Lung (tissue), 12 donors: ENCODE data around the gene TATDN3. TPM values are rescaled to one million over a fixed set of nuclear protein-coding genes. Genes with fewer than 3 reads are reported as not detected.

ENCODE experiments used
- ATAC-seq: fragments of 200-7000 bp; cut with Tn5 transposase; one replicate; pipeline ENCODE4 v1.9.1; 2020; ENCODE audit warnings: moderate number of reproducible peaks; ENCODE audit not compliant: insufficient read depth, low FRiP score
- DNase-seq, 3 donors: peaks; one replicate each; pipeline ENCODE4 v3.0.0-alpha.2; 2013 to 2017
- H3K27ac ChIP-seq, 2 donors: one replicate each; pipeline ENCODE4 v1.5.1; 2013; ENCODE audit warnings: mild to moderate bottlenecking in 2 of 2, moderate library complexity in 2 of 2, control low read depth in 1 of 2, inconsistent platforms in 1 of 2, low read depth in 1 of 2, low read length in 1 of 2
- H3K27me3 ChIP-seq, 3 donors: one replicate each; pipeline ENCODE4 v1.5.1; 2013; ENCODE audit warnings: low read length in 2 of 3; ENCODE audit not compliant: control insufficient read depth in 3 of 3, insufficient read depth in 3 of 3
- H3K36me3 ChIP-seq, 4 donors: one replicate each; pipeline ENCODE4 v1.5.1; 2013; ENCODE audit warnings: low read length in 4 of 4, mild to moderate bottlenecking in 1 of 4, moderate library complexity in 1 of 4; ENCODE audit not compliant: control insufficient read depth in 4 of 4, insufficient read depth in 4 of 4
- H3K4me1 ChIP-seq, 5 donors: one replicate each; pipeline ENCODE4 v1.5.1; 2013; ENCODE audit warnings: low read length in 5 of 5, mild to moderate bottlenecking in 2 of 5, moderate library complexity in 1 of 5; ENCODE audit not compliant: control insufficient read depth in 5 of 5, insufficient read depth in 5 of 5
- H3K4me3 ChIP-seq: one replicate; pipeline ENCODE4 v1.5.1; 2013; ENCODE audit warnings: mild to moderate bottlenecking, control low read depth, moderate library complexity
- H3K9ac ChIP-seq, 2 donors: one replicate each; pipeline ENCODE4 v1.5.1; 2013; ENCODE audit warnings: low read length in 2 of 2, control low read depth in 1 of 2; ENCODE audit not compliant: insufficient read depth in 1 of 2
- H3K9me3 ChIP-seq, 4 donors: one replicate each; pipeline ENCODE4 v1.5.1; 2013; ENCODE audit warnings: low read length in 3 of 4, mild to moderate bottlenecking in 1 of 4, moderate library complexity in 1 of 4; ENCODE audit not compliant: control insufficient read depth in 4 of 4, insufficient read depth in 3 of 4
- WGBS, 2 donors: extraction: QIAGEN DNeasy Blood & Tissue Kit; methylation state at CpG; one replicate each; pipeline ENCODE4 v1.1.7; 2013; 5-methylcytosine and 5-hydroxymethylcytosine counted together
- polyA plus RNA-seq, 2 donors: library from polyadenylated mRNA; stranded (reverse); fragments of 200-250 nt; gene quantifications; one replicate each; pipeline ENCODE4 v1.2.1, GENCODE V29; 2013
- total RNA-seq, 2 donors: library from RNA; depleted of rRNA in 1 of 2; stranded (reverse); fragments of >200 nt in 1 of 2; gene quantifications; one replicate each; pipeline ENCODE4 v1.2.1, GENCODE V29; 2014 to 2021
- TF ChIP-seq, protein P1 (sequence below): IDR thresholded peaks from 2 replicates; pipeline ENCODE4 v1.5.1; 2012; ENCODE audit warnings: mild to moderate bottlenecking; ENCODE audit errors: control extremely low read depth, extremely low read depth
- donor health status: control.
- donor health status: control.
- donor health status: Bipolar disorder and iron deficiency.
- donor health status: healthy.
- donor health status: DM: yes; HTN: yes; CAD: no.

TATDN3 gene
- total and polyA plus RNA-seq, 4 donors = 11.2 to 17.8 (median 13.8) TPM

DNA sequence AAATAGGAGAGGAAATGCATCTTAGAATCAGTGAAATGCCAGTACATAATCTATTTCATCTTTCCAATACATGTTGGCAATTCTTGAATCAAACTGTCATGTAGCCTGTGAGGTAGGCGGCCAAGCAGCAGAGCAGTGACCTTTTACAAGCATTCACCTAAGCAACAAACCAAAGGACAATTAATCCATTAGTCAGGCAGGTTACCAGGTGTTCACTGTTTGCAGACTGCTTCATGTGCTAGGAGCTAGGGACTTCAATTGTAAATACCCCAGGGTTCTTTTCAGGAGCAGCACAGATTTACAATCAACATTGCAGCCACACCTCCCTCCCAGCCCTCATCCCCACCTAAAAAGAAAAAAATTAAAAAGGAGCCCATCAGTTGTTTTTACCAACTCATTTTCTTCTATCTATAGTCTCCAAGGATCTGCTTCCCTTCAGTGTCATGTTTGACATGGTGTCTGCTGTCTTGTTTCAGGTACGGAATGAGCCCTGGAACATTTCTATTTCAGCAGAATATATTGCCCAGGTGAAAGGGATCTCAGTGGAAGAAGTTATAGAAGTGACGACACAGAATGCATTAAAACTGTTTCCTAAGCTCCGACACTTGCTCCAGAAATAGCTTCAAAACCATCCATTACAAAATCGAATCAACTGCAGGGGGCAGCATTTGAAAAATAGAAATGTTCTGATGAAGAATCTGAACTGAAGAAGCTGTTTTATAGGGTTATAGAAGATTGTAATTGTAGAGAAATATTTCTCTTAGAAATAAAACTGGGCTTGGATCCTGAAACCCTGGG is 23.0 kb downstream of the TATDN3 start:
- no peaks in the 10 kb centered on the region for H3K27me3 ChIP-seq
- 56 to 60% methylated on average over 5 of the region's 5 CpGs for whole genome bisulfite sequencing, 2 donors
- peaks cover 0 to 1% (median 0%) of the 10 kb centered on the region in 5 donors for H3K4me1 ChIP-seq
- ATAC-seq (no peak), DNase-seq (peak in 2 of 3 donors; percentile 56 to 59)
- TF ChIP-seq, protein P1, sequence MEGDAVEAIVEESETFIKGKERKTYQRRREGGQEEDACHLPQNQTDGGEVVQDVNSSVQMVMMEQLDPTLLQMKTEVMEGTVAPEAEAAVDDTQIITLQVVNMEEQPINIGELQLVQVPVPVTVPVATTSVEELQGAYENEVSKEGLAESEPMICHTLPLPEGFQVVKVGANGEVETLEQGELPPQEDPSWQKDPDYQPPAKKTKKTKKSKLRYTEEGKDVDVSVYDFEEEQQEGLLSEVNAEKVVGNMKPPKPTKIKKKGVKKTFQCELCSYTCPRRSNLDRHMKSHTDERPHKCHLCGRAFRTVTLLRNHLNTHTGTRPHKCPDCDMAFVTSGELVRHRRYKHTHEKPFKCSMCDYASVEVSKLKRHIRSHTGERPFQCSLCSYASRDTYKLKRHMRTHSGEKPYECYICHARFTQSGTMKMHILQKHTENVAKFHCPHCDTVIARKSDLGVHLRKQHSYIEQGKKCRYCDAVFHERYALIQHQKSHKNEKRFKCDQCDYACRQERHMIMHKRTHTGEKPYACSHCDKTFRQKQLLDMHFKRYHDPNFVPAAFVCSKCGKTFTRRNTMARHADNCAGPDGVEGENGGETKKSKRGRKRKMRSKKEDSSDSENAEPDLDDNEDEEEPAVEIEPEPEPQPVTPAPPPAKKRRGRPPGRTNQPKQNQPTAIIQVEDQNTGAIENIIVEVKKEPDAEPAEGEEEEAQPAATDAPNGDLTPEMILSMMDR = no peak
- H3K36me3 ChIP-seq = peaks cover 0 to 6% (median 0%) of the 10 kb centered on the region in 4 donors
- no peak overlapping the region for H3K27ac ChIP-seq
- no peak overlapping the region for H3K9ac ChIP-seq
- H3K4me3 ChIP-seq = no peak overlapping the region
- H3K9me3 ChIP-seq = no peaks in the 10 kb centered on the region

DNA sequence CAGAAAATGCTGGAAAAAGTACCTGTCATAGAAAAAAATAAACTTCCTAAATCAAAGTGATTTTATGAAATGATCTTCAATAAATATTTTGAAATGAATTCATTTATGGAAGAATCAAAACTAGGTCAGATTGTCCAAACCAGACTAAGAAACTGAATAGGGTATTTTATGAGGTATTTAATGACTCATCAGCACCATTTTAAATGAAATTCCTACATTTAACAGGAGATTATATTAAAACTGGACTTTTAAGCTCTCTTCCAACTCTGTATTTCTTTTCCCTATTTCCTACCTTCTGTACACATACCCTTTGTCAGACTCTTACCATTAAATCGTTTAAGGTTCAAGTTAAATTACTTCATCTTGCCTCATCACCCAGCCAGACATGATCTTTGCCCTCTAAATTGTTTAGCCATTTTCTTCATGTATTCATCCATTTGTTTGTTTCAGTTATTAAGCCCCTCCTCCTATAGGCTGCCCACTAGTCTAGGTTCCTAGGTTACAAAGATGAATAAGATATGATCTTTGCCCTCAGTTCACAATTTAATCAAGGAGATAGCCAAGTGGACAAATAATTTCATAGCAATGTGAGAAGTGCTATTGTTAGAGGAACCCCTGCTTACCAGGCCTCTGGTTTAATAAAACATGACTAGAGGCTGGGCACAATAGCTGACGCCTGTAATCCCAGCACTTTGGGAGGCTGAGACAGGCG is 25.0 kb downstream of the TATDN3 start:
- Histone ChIP-seq H3K27ac (no peak overlapping the region), H3K4me3 (no peak overlapping the region), H3K36me3 (peaks cover 0 to 6% (median 0%) of the 10 kb centered on the region in 4 donors), H3K4me1 (peaks cover 0 to 1% (median 0%) of the 10 kb centered on the region in 5 donors), H3K27me3 (no peaks in the 10 kb centered on the region), H3K9me3 (no peaks in the 10 kb centered on the region), H3K9ac (no peak overlapping the region)
- WGBS, 2 donors = 79 to 96% methylated on average over 3 of the region's 3 CpGs
- DNase-seq = no peak
- TF ChIP-seq, protein P1 = no peak
- ATAC-seq = no peak

DNA sequence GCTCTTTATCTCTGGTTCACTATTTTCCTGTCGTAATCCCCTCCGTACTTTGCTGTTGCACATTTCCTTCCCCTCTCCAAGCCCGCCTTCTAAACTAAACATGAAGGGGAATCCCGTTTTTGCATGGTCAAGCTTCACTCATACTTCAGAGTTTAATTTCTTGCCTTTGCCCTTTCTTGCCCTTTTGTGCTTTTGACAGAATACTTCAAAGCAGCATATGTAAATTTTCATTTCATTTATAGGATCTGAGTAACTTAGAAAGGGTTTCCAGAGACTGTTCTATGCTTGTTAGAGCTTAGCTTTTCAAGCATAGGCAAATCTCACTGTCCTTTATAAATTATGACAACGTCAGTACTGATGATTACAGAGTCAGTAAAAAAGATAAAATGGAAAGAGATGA is 28.0 kb downstream of the TATDN3 start:
- Histone ChIP-seq H3K27ac (no peak overlapping the region), H3K27me3 (no peaks in the 10 kb centered on the region), H3K4me1 (no peaks in the 10 kb centered on the region), H3K36me3 (no peaks in the 10 kb centered on the region), H3K9me3 (no peaks in the 10 kb centered on the region), H3K9ac (no peak overlapping the region), H3K4me3 (no peak overlapping the region)
- DNase-seq (peak in 1 of 3 donors; percentile 13), ATAC-seq (no peak)
- TF ChIP-seq, protein P1 = no peak
- 7 to 8% methylated on average over 5 of the region's 5 CpGs for WGBS, 2 donors
